ENCODE results near the gene RARB.

The RARB gene

DNA sequence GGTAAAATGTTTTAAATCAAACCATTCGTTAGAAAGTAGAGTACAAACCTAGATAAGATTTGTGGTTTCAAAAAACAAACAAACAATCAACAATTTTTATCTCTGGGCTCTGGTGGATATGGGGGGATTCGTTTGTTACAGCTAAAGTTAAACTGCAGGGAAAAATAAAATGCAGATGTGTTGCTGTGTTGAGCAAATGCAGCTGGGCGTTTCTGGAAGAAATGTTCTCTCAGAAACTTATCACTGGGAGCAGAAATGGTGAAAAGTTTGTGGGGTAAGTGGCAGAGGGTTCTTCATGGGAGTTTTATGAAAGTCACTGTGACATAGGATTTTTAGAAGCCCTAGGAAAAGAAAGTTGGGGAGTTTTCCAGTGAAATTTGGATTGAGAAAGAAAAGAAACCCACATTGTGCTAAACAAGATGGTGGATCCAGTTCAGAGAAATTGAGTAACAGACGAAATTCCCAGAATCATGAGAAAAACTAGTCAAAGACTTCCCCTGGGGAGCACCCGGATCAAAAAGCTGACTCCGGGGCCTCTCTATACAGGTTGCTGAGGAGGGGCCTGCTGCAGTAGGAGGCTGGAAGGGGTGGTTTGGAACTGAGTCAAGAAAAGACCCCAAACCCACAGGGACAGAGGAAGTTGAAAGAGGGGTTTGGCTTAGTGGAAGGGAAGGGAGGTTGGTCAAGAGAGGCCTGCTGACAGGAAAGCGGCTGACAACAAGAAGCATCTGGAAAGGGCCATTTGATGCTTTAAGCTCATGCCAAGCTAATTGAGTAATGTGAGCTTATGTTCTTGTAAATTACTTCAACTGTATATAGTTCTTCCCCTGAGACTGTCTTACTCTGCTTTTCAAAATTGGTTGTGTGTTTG is 108.7 kb downstream of the RARB start:
- Histone ChIP-seq H3K27ac (ENCODE audit: low read length) (no peak overlapping the region), H3K36me3 (replicated peaks; ENCODE audit: low read depth, low read length) (no peaks in the 10 kb centered on the region), H3K4me3 (ENCODE audit: low read length) (no peak overlapping the region), H3K27me3 (ENCODE audit: low read depth, low read length) (no peaks in the 10 kb centered on the region), H3K4me2 (ENCODE audit: low read length) (no peak overlapping the region), H4K20me1 (ENCODE audit: insufficient read depth, low read length) (no peaks in the 10 kb centered on the region), H3K79me2 (ENCODE audit: low read length) (no peaks in the 10 kb centered on the region), H2AFZ (ENCODE audit: low read depth, low read length) (no peak overlapping the region), H3K9ac (ENCODE audit: low read length) (no peak overlapping the region), H3K9me3 (ENCODE audit: insufficient read depth, low read length) (no peaks in the 10 kb centered on the region), H3K4me1 (ENCODE audit: low read length) (no peaks in the 10 kb centered on the region)
- TF ChIP-seq, protein P1, sequence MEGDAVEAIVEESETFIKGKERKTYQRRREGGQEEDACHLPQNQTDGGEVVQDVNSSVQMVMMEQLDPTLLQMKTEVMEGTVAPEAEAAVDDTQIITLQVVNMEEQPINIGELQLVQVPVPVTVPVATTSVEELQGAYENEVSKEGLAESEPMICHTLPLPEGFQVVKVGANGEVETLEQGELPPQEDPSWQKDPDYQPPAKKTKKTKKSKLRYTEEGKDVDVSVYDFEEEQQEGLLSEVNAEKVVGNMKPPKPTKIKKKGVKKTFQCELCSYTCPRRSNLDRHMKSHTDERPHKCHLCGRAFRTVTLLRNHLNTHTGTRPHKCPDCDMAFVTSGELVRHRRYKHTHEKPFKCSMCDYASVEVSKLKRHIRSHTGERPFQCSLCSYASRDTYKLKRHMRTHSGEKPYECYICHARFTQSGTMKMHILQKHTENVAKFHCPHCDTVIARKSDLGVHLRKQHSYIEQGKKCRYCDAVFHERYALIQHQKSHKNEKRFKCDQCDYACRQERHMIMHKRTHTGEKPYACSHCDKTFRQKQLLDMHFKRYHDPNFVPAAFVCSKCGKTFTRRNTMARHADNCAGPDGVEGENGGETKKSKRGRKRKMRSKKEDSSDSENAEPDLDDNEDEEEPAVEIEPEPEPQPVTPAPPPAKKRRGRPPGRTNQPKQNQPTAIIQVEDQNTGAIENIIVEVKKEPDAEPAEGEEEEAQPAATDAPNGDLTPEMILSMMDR (IDR thresholded peaks at IDR 0.05; ENCODE audit: low read depth, low read length): no peak
- TF ChIP-seq EZH2phosphoT487 (IDR thresholded peaks at IDR 0.05; ENCODE audit: low read depth): no peak

- no peaks in the 10 kb centered on the region for H3K36me3 ChIP-seq (replicated peaks; ENCODE audit: low read depth, low read length)
Observed at GRCh38 chr3:25537516-25537915, 109.5 kb downstream of the RARB start.

DNA sequence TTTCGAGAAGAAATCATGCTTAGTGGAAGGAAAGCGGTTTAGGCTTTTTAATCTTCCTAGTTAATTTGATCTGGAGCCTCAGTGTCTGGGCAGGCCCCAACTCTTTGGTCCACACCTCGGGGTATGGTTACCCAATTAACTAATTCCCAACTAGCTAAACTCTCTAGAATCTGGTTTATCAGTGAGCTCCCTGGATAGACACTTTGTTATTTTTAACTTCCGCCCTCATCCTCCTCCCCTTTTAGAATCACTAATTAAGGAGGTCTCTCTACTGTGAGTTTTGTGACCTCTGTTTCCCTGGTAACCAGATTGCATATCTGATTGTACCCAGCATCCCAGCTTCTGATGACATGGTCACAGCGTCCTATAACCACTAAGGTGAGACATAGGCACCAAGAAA is 112.2 kb downstream of the RARB start:
- no peaks in the 10 kb centered on the region for H3K9me3 ChIP-seq (ENCODE audit: insufficient read depth, low read length)
- no peak overlapping the region for H3K4me3 ChIP-seq (ENCODE audit: low read length)
- H2AFZ ChIP-seq (ENCODE audit: low read depth, low read length): no peak overlapping the region
- H3K4me1 ChIP-seq (ENCODE audit: low read length): no peaks in the 10 kb centered on the region
- H3K27me3 ChIP-seq (ENCODE audit: low read depth, low read length): no peaks in the 10 kb centered on the region
- no peaks in the 10 kb centered on the region for H3K79me2 ChIP-seq (ENCODE audit: low read length)
- TF ChIP-seq EZH2phosphoT487 (IDR thresholded peaks at IDR 0.05; ENCODE audit: low read depth): no peak
- TF ChIP-seq, protein P1 (IDR thresholded peaks at IDR 0.05; ENCODE audit: low read depth, low read length): no peak
- no peak overlapping the region for H3K27ac ChIP-seq (ENCODE audit: low read length)
- no peak overlapping the region for H3K4me2 ChIP-seq (ENCODE audit: low read length)
- H4K20me1 ChIP-seq (ENCODE audit: insufficient read depth, low read length): no peaks in the 10 kb centered on the region
- H3K36me3 ChIP-seq (replicated peaks; ENCODE audit: low read depth, low read length): no peaks in the 10 kb centered on the region
- no peak overlapping the region for H3K9ac ChIP-seq (ENCODE audit: low read length)

More at GRCh38 chr3:25537516-25537915, 109.5 kb downstream of the RARB start:
- Histone ChIP-seq H3K27ac (ENCODE audit: low read length) (no peak overlapping the region), H3K79me2 (ENCODE audit: low read length) (no peaks in the 10 kb centered on the region), H2AFZ (ENCODE audit: low read depth, low read length) (no peak overlapping the region), H3K9me3 (ENCODE audit: insufficient read depth, low read length) (no peaks in the 10 kb centered on the region), H3K27me3 (ENCODE audit: low read depth, low read length) (no peaks in the 10 kb centered on the region), H3K4me1 (ENCODE audit: low read length) (no peaks in the 10 kb centered on the region), H3K9ac (ENCODE audit: low read length) (no peak overlapping the region), H4K20me1 (ENCODE audit: insufficient read depth, low read length) (no peaks in the 10 kb centered on the region), H3K4me3 (ENCODE audit: low read length) (no peak overlapping the region), H3K4me2 (ENCODE audit: low read length) (no peak overlapping the region)
- no peak for TF ChIP-seq EZH2phosphoT487 (IDR thresholded peaks at IDR 0.05; ENCODE audit: low read depth)
- TF ChIP-seq, protein P1 (IDR thresholded peaks at IDR 0.05; ENCODE audit: low read depth, low read length): no peak

GRCh38 chr3:25542492-25543039 is 114.5 kb downstream of the RARB start:
- Histone ChIP-seq H3K4me1 (ENCODE audit: low read length) (no peaks in the 10 kb centered on the region), H3K79me2 (ENCODE audit: low read length) (no peaks in the 10 kb centered on the region), H3K27ac (ENCODE audit: low read length) (no peak overlapping the region), H3K4me2 (ENCODE audit: low read length) (no peak overlapping the region), H3K9me3 (ENCODE audit: insufficient read depth, low read length) (no peaks in the 10 kb centered on the region), H3K27me3 (ENCODE audit: low read depth, low read length) (no peaks in the 10 kb centered on the region), H3K4me3 (ENCODE audit: low read length) (no peak overlapping the region), H2AFZ (ENCODE audit: low read depth, low read length) (no peak overlapping the region), H3K36me3 (replicated peaks; ENCODE audit: low read depth, low read length) (no peaks in the 10 kb centered on the region), H3K9ac (ENCODE audit: low read length) (no peak overlapping the region), H4K20me1 (ENCODE audit: insufficient read depth, low read length) (no peaks in the 10 kb centered on the region)
- TF ChIP-seq, protein P1 (IDR thresholded peaks at IDR 0.05; ENCODE audit: low read depth, low read length): no peak
- TF ChIP-seq EZH2phosphoT487 (IDR thresholded peaks at IDR 0.05; ENCODE audit: low read depth): no peak
